ENCODE measurements around the gene TAOK2.

DNA sequence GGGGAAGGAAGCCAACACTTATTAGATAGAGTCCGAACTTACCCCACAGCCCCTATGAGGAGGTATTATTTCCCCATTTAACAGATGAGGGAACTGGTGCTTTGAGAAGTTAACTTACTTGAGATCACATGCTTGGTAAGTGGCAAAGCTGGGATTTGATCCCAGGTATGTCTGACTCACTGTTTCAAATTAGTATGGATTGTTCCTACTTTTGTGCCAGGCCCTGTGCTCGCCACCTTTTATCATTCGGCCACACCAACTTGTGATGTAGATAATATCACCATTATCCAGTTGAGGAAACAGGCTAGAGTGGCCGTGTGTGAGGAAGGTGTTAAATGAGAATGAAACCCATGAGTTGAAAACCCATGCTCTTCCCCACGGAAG lies 11.1 kb downstream of the TAOK2 start:
- TF ChIP-seq EZH2phosphoT487 (IDR thresholded peaks at IDR 0.05; ENCODE audit: borderline replicate concordance) (no peak), ELF1 (IDR thresholded peaks at IDR 0.05; ENCODE audit: borderline replicate concordance, low read depth) (no peak), POLR2A (IDR thresholded peaks at IDR 0.05; ENCODE audit: borderline replicate concordance, extremely low read depth, insufficient read depth, insufficient read length) (no peak), ATF3 (IDR thresholded peaks at IDR 0.05) (no peak), CTCF (IDR thresholded peaks at IDR 0.05 in 2 of 3, conservative IDR thresholded peaks at IDR 0.05 in 1 of 3; ENCODE audit: borderline replicate concordance in 1 of 3, insufficient read depth in 1 of 3, low read depth in 2 of 3, low read length in 2 of 3) (no peak), MAX (IDR thresholded peaks at IDR 0.05) (no peak), SIN3A (IDR thresholded peaks at IDR 0.05; ENCODE audit: low read depth) (no peak), POLR2AphosphoS5 (IDR thresholded peaks at IDR 0.05; ENCODE audit: low read depth, low read length) (no peak), TCF7L2 (IDR thresholded peaks at IDR 0.05; ENCODE audit: borderline replicate concordance, extremely low read depth, insufficient read depth, insufficient read length) (no peak), RAD21 (IDR thresholded peaks at IDR 0.05; ENCODE audit: low read depth) (no peak), EZH2 (IDR thresholded peaks at IDR 0.05) (no peak), CBX3 (IDR thresholded peaks at IDR 0.05; ENCODE audit: low read depth) (no peak), REST (IDR thresholded peaks at IDR 0.05; ENCODE audit: low read depth) (no peak)
